NCI-H2171 treated with DMSO at 0.1 percent for 48 hours (cell line): ENCODE results near the gene CMSS1.
"Not testable (repeated sequence)": the region's sequence is repeated elsewhere in the genome, so short reads cannot be mapped to it uniquely, and the experiment has no call there.

Source experiments
- DNase-seq: peaks from one replicate; lab custom pipeline; 2025; lab: John Stamatoyannopoulos, UW

The CMSS1 gene

GRCh38 chr3:99818818-99819217 lies 1.2 kb downstream of the CMSS1 start:
- DNase-seq: no peak

- no peak for DNase-seq
These were observed 6.4 kb downstream of the CMSS1 start for GRCh38 chr3:99823723-99824711.

- DNase-seq: peak; percentile 7
These were observed 7.5 kb downstream of the CMSS1 start for GRCh38 chr3:99825004-99825640.

GRCh38 chr3:99829844-99830243 lies 12.2 kb downstream of the CMSS1 start:
- DNase-seq: no peak

- no peak for DNase-seq
These were observed 16.0 kb downstream of the CMSS1 start for GRCh38 chr3:99833617-99834205.

GRCh38 chr3:99834211-99834957 lies 16.7 kb downstream of the CMSS1 start:
- DNase-seq: no peak

GRCh38 chr3:99836681-99837080 lies 19.0 kb downstream of the CMSS1 start:
- DNase-seq: no peak

- no peak for DNase-seq
These were observed 20.1 kb downstream of the CMSS1 start for GRCh38 chr3:99837715-99838114.

- DNase-seq: no peak
These were observed 21.1 kb downstream of the CMSS1 start for GRCh38 chr3:99838755-99839154.

- DNase-seq: no peak
These were observed 22.0 kb downstream of the CMSS1 start for GRCh38 chr3:99839613-99840012.

GRCh38 chr3:99841949-99842348 lies 24.3 kb downstream of the CMSS1 start:
- not testable (repeated sequence) for DNase-seq

- DNase-seq: peak; percentile 56
These were observed 25.3 kb downstream of the CMSS1 start for GRCh38 chr3:99842826-99843589.

GRCh38 chr3:99843590-99844258 lies 26.1 kb downstream of the CMSS1 start:
- no peak for DNase-seq

- no peak for DNase-seq
These were observed 27.7 kb downstream of the CMSS1 start for GRCh38 chr3:99845331-99845730.

GRCh38 chr3:99845999-99846398 lies 28.3 kb downstream of the CMSS1 start:
- no peak for DNase-seq

- DNase-seq: no peak
These were observed 29.0 kb downstream of the CMSS1 start for GRCh38 chr3:99846477-99847160.

GRCh38 chr3:99848433-99848832 lies 30.8 kb downstream of the CMSS1 start:
- DNase-seq: no peak

- DNase-seq: no peak
These were observed 32.9 kb downstream of the CMSS1 start for GRCh38 chr3:99850608-99851007.

- DNase-seq: no peak
These were observed 34.3 kb downstream of the CMSS1 start for GRCh38 chr3:99851955-99852354.

- DNase-seq: no peak
These were observed 35.2 kb downstream of the CMSS1 start for GRCh38 chr3:99852851-99853250.
